Aorta (tissue), 5 donors: ENCODE measurements around the gene AGTR1. TPM values are rescaled to one million over a fixed set of nuclear protein-coding genes. Genes with fewer than 3 reads are reported as not detected.
"Not testable (repeated sequence)": the region's sequence is repeated elsewhere in the genome, so short reads cannot be mapped to it uniquely, and the experiment has no call there.

ENCODE experiments used
- ATAC-seq: fragments of 200-7000 bp; cut with Tn5 transposase; one replicate; pipeline ENCODE4 v1.9.1; 2022; ENCODE audit warnings: moderate library complexity; ENCODE audit not compliant: low FRiP score
- DNase-seq, 2 donors: peaks; one replicate each; pipeline ENCODE4 v3.0.0-alpha.2; 2020
- H3K27ac ChIP-seq, 2 donors: one replicate each; pipeline ENCODE4 v1.5.1; 2013; ENCODE audit warnings: low read length in 2 of 2, mild to moderate bottlenecking in 2 of 2, moderate library complexity in 2 of 2, control low read depth in 1 of 2, inconsistent platforms in 1 of 2, low read depth in 1 of 2
- H3K27me3 ChIP-seq, 2 donors: one replicate each; pipeline ENCODE4 v1.6.1; 2013; ENCODE audit warnings: control low read depth in 1 of 2, low read length in 1 of 2, mild to moderate bottlenecking in 1 of 2, moderate library complexity in 1 of 2; ENCODE audit not compliant: insufficient read depth in 2 of 2, control insufficient read depth in 1 of 2
- H3K36me3 ChIP-seq, 2 donors: one replicate each; pipeline ENCODE4 v1.6.1; 2013; ENCODE audit warnings: control low read depth in 1 of 2, low read length in 1 of 2, mild to moderate bottlenecking in 1 of 2; ENCODE audit not compliant: insufficient read depth in 2 of 2, control insufficient read depth in 1 of 2
- H3K4me1 ChIP-seq, 2 donors: one replicate each; pipeline ENCODE4 v1.6.1; 2013; ENCODE audit warnings: low read length in 2 of 2, control low read depth in 1 of 2, mild to moderate bottlenecking in 1 of 2, moderate library complexity in 1 of 2; ENCODE audit not compliant: insufficient read depth in 2 of 2, control insufficient read depth in 1 of 2
- H3K4me3 ChIP-seq, 2 donors: one replicate each; pipeline ENCODE4 v1.5.1; 2013; ENCODE audit warnings: low read length in 2 of 2, control low read depth in 1 of 2, mild to moderate bottlenecking in 1 of 2
- H3K9me3 ChIP-seq: one replicate; pipeline ENCODE4 v1.6.1; 2013; ENCODE audit warnings: mild to moderate bottlenecking, low read length; ENCODE audit not compliant: control insufficient read depth
- WGBS, 2 donors: extraction: QIAGEN DNeasy Blood & Tissue Kit; methylation state at CpG; one replicate each; pipeline ENCODE4 v1.1.7; 2013; 5-methylcytosine and 5-hydroxymethylcytosine counted together
- intact Hi-C, 2 donors: fragments of 100-400 bp; cut with DNase I; formaldehyde crosslinking; loops; one replicate each; pipeline versions ENCODE4 v1.14.2 to v1.15.0; 2022
- polyA plus RNA-seq, 2 donors: library from polyadenylated mRNA; stranded (reverse); fragments of 200-250 nt; gene quantifications; one replicate each; pipeline ENCODE4 v1.2.3, GENCODE V29; 2013
- total RNA-seq, 2 donors: library from RNA; stranded (reverse); fragmentation: NEBNext Ultra II Directional; extraction: Animal tissue kit (Norgen Biotek cat#: 25700); gene quantifications; one replicate each; pipeline ENCODE4 v1.2.1, GENCODE V29; 2021
- donor health status: healthy with polysubstance abuse.
- donor health status: Bipolar disorder and iron deficiency.
- donor health status: DM: no; HTN: no; CAD: no.
- donor health status: DM: no; HTN: no; CAD: no.
- donor health status: DM: yes; HTN: yes; CAD: no.

AGTR1 gene
- total and polyA plus RNA-seq, 4 donors: 0.38 to 8.5 (median 2.7) TPM

DNA sequence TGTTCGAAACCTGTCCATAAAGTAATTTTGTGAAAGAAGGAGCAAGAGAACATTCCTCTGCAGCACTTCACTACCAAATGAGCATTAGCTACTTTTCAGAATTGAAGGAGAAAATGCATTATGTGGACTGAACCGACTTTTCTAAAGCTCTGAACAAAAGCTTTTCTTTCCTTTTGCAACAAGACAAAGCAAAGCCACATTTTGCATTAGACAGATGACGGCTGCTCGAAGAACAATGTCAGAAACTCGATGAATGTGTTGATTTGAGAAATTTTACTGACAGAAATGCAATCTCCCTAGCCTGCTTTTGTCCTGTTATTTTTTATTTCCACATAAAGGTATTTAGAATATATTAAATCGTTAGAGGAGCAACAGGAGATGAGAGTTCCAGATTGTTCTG, 44.4 kb downstream of the AGTR1 start:
- 76 to 82% methylated on average over 6 of the region's 6 CpGs for WGBS, 2 donors
- intact Hi-C loops: no loop called here
- DNase-seq: no peak
- ATAC-seq: no peak
- Histone ChIP-seq H3K27ac (no peak overlapping the region), H3K9me3 (no peaks in the 10 kb centered on the region), H3K4me1 (no peaks in the 10 kb centered on the region), H3K27me3 (no peaks in the 10 kb centered on the region), H3K36me3 (peaks cover 0 to 2% of the 10 kb centered on the region in 2 donors), H3K4me3 (no peak overlapping the region)

DNA sequence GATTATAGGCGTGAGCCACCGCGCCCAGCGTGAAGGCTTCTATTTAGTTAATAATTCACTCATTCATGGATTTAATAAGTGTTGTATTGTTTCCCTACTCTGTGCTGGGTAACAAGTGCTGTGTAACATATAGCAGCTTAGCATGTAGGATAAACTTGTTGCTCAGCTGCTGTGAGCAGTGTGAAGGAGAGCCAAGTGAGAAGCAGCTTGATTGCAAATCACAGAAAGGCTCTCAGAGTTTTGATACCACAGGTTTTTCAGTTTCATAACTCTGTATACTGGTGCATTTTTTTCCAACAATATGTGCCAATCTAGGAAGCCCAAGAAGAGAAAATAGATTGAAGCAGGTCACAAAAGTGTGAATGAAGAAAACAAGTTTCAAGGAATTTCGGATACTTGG, 48.4 kb downstream of the AGTR1 start:
- 91 to 92% methylated on average over 5 of the region's 5 CpGs for WGBS, 2 donors
- no peaks in the 10 kb centered on the region for H3K9me3 ChIP-seq
- no peak overlapping the region for H3K4me3 ChIP-seq
- no peak for DNase-seq
- no peaks in the 10 kb centered on the region for H3K4me1 ChIP-seq
- no peak overlapping the region for H3K27ac ChIP-seq
- intact Hi-C loops: no loop called here
- peaks cover 0 to 2% of the 10 kb centered on the region in 2 donors for H3K36me3 ChIP-seq
- H3K27me3 ChIP-seq: no peaks in the 10 kb centered on the region
- no peak for ATAC-seq

DNA sequence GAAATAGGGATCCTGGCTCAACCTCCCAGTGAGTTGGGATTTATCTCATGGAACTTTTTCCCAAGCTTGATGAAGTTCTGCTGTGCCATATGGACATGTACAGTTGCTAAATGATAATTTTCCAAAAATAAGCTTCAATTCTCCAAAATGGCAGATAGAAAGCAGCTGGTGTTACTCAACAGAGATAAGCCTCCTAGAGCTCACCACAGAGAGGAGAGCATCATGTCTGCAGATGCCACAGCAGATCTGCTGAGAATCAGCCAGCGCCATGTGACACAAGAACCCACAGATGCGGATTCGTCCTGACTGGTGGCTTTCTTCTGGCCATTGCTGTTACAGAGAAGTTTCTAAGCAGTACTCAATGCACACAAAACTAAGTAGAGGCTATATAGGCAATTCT, 50.6 kb downstream of the AGTR1 start:
- Histone ChIP-seq H3K4me3 (no peak overlapping the region), H3K27me3 (no peaks in the 10 kb centered on the region), H3K27ac (no peak overlapping the region), H3K36me3 (no peaks in the 10 kb centered on the region), H3K4me1 (no peaks in the 10 kb centered on the region), H3K9me3 (peaks cover 1% of the 10 kb centered on the region)
- WGBS, 2 donors: 15 to 87% methylated on average over 3 of the region's 3 CpGs
- intact Hi-C loops: no loop called here
- ATAC-seq: no peak
- DNase-seq: no peak

DNA sequence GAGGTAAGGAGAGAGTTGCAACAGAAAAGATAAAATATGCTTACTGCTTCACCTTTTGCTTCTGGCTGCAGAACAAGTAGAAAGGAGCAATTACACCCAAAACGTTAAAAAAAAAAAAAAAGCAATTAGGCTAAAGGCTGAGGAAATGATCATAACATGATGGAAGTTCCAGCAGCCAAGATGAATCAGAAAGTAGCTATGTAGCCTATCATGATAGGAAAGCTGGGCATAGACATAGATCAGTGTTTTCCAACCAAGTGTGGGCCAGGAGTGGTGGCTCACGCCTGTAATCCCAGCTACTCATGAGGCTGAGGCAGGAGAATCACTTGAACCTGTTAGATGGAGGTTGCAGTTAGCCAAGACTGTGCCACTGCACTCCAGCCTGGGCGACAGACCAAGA, 52.6 kb downstream of the AGTR1 start:
- H3K4me3 ChIP-seq: no peak overlapping the region
- no peak overlapping the region for H3K27ac ChIP-seq
- no peaks in the 10 kb centered on the region for H3K4me1 ChIP-seq
- no peaks in the 10 kb centered on the region for H3K27me3 ChIP-seq
- H3K9me3 ChIP-seq: peaks cover 1% of the 10 kb centered on the region
- WGBS, 2 donors: 64 to 70% methylated on average over 3 of the region's 3 CpGs
- DNase-seq (no peak), ATAC-seq (no peak)
- no peaks in the 10 kb centered on the region for H3K36me3 ChIP-seq
- intact Hi-C loops: no loop called here

DNA sequence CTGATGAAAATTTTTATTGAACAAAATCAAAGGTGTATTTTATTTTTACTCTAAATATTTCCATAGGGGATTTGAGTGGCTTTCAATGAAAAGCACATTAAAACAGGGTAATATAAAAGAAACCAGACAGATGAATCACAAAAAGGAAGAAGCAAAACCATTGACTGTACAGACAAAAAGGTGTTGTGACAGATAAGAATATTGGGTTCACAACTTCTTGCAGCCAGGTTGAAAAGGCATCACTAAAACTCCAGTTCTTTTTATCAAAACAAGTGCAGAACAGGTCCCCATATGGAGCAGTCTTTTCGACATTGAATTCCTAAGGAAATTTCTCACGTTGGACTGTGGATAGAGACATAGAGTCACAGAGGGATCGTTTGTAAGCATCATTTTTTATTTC, 53.8 kb downstream of the AGTR1 start:
- no peak overlapping the region for H3K27ac ChIP-seq
- H3K4me1 ChIP-seq: no peaks in the 10 kb centered on the region
- H3K36me3 ChIP-seq: no peaks in the 10 kb centered on the region
- H3K9me3 ChIP-seq: peaks cover 3% of the 10 kb centered on the region
- ATAC-seq (no peak), DNase-seq (no peak)
- no peak overlapping the region for H3K4me3 ChIP-seq
- H3K27me3 ChIP-seq: no peaks in the 10 kb centered on the region
- intact Hi-C loops: no loop called here
- 73 to 74% methylated on average over 3 of the region's 3 CpGs for WGBS, 2 donors

DNA sequence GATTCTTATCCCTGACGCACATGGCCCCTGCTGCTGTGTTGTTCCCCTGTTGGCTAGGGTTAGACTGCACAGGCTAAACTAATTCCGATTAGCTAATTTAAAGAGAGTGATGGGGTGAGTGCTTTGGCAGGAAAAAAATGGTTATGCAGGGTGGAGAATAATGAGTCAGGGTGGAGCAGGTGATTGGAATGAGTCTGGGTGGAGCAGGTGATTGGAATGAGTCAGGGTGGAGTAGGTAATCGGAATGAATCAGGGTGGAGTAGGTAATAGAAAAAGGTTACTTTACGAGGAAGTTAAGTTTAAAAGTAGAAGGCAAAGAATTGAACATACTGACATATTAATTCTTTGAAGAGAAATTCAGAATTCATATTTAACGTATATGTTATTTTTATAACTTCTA, 55.7 kb downstream of the AGTR1 start:
- ATAC-seq, H3K36me3 ChIP-seq, H3K4me3 ChIP-seq, H3K9me3 ChIP-seq, H3K27me3 ChIP-seq, intact Hi-C loops, DNase-seq, H3K27ac ChIP-seq, H3K4me1 ChIP-seq: not testable (repeated sequence)
- WGBS, 2 donors: 83 to 86% methylated on average over 5 of the region's 5 CpGs

DNA sequence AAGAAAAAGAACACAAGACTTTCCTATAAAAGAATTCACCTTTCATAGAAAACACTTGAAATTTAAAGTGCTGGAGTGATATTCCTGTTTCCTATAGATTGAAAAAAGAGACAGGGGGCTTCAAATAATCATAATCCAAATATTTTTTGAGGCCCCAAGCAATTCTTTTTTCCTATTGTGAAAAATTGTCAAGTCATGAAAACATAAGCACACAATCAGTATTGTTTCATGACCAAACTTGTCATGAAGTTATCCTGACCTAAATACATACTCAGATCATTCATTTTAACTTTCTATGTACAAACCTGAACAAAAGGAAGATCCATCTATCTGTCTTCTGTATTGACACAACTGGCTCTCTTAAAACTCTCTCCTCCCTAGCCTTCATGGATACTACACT, 57.9 kb downstream of the AGTR1 start:
- H3K36me3 ChIP-seq: no peaks in the 10 kb centered on the region
- no peaks in the 10 kb centered on the region for H3K27me3 ChIP-seq
- intact Hi-C loops: no loop called here
- H3K9me3 ChIP-seq: peaks cover 5% of the 10 kb centered on the region
- H3K4me3 ChIP-seq: no peak overlapping the region
- ATAC-seq: no peak
- no peak overlapping the region for H3K27ac ChIP-seq
- no peak for DNase-seq
- H3K4me1 ChIP-seq: no peaks in the 10 kb centered on the region

DNA sequence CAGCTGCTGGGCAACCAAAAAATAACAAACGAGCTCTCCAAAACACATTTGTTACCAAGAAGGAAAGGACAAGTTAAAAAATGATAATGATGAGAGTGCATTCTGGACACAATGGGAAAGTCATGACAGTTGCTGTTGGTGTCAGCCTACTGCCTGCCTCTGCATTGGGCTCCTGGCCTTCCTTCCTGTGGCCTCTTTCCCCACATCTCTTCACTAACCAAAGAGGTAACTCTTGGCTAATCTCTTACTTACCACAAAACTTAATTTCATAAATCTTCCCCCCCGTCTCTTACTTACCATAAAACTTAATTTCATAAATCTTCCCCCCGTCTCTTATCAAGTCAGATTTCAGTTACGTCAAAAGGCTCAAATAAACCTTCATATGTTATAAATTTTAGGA, 58.6 kb downstream of the AGTR1 start:
- DNase-seq (no peak), ATAC-seq (no peak)
- no peak overlapping the region for H3K27ac ChIP-seq
- H3K9me3 ChIP-seq: peaks cover 5% of the 10 kb centered on the region
- H3K27me3 ChIP-seq: no peaks in the 10 kb centered on the region
- intact Hi-C loops: no loop called here
- WGBS, 2 donors: 78 to 81% methylated on average over 4 of the region's 4 CpGs
- H3K4me1 ChIP-seq: no peaks in the 10 kb centered on the region
- H3K36me3 ChIP-seq: no peaks in the 10 kb centered on the region
- H3K4me3 ChIP-seq: no peak overlapping the region

DNA sequence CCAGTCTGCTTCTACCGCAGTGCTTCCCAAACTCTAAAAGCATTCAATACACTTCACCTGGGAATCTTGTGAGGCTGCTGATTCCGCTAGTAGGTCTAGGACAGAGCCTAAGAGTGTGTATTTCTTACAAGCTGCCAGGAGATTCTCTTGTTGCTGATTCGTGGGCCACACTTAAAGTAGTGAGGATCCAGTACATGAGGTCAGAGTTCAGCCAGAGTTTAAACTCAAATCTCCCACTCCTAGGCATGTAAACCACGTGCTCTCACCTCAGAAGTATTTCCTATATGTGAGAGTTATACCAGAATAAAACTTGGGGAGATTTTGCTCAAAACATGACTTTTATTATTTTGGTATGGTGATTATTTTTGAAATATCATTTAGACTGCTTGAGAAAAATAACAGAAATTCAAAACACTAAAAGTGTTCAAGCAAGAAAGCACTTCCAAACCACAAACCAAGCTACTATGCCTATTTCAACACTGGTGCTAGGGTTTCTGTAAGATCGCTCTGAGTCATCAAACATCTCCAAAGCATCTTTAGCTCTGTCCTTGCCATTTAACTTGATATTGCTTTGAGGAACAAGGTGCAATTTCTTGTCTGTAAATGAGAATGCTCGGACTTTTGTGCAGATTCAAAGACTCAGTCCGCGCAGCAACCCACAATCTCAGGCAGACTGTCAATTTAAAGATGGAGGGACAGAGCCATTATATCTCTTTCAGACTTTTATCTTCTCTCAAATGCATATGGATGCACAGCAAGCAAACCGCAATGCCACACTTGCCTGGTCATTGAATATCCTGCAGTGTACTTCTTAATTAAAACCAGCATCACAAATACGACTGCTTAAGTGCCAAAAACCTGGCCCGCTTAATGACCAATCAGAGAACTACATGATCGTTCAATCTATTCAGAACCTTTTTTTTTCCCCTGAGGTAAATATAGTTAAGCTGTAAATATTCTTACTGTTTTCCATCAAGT, 59.8 kb downstream of the AGTR1 start:
- intact Hi-C loops: no loop called here
- ATAC-seq (no peak), DNase-seq (no peak)
- Histone ChIP-seq H3K4me3 (no peak overlapping the region), H3K36me3 (no peaks in the 10 kb centered on the region), H3K4me1 (no peaks in the 10 kb centered on the region), H3K27ac (no peak overlapping the region), H3K27me3 (no peaks in the 10 kb centered on the region), H3K9me3 (peaks cover 5% of the 10 kb centered on the region)
- WGBS, 2 donors: 69% methylated on average over 12 of the region's 12 CpGs
